HG02759 (cell line): Measurements from ENCODE around the gene TBXA2R.
A peak's percentile ranks its signal among the peaks of the same experiment; 100 is the strongest.

Source experiments
- ATAC-seq: cut with Tn5 transposase; IDR thresholded peaks from one replicate; pipeline ENCODE4 v1.9.1; 2021; ENCODE audit warnings: mild to moderate bottlenecking, moderate library complexity; ENCODE audit not compliant: unreplicated experiment

The TBXA2R gene

DNA sequence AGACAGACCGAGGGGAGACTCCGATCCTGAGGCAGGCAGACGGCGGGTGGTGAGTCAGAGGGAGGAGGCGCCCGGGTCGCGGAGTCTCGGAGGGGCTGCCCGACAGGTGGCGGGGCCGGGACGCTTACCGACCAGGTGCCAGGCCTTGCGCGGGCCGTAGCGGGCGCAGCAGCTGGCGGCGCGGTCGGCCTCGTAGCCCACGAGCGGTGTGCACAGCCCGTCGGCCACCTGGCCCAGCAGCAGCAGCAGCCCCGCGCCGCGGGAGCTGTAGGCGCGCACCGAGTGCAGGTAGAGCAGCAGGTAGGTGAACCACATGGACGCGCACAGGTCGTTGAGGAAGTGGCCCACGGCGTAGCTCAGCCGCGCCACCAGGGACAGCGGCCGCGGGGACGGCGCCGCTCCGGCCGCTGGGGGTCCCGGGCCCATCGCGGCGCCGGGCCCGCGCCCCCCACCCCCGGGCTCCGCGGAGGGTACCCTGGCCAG is 49.7 kb downstream of the TBXA2R start:
- peak; percentile 18 for ATAC-seq

DNA sequence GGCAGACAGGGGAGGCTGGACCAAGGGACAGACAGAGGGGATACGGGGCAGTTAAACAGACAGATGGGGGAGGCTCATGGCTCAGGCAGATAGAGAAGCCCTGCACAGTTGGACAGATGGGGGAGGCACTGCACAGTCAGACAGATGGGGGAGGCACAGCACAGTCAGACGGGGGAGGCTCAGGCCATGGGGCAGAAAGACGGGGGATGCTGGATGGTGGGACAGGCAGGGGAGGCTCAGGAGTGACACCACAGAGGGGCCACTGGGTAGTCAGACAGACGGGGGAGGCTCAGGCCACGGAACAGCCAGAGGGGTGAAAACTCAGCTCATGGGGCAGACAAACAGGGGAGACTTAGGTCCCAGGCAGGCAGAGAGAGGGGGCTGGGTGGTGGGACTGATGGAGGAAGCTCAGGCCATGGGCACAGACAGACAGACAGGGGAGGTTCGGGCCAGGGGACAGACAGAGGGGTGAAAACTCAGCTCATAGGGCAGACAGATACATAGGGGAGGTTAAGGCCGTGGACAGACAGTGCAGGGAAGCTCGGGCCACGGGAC is 50.2 kb downstream of the TBXA2R start:
- ATAC-seq = no peak

DNA sequence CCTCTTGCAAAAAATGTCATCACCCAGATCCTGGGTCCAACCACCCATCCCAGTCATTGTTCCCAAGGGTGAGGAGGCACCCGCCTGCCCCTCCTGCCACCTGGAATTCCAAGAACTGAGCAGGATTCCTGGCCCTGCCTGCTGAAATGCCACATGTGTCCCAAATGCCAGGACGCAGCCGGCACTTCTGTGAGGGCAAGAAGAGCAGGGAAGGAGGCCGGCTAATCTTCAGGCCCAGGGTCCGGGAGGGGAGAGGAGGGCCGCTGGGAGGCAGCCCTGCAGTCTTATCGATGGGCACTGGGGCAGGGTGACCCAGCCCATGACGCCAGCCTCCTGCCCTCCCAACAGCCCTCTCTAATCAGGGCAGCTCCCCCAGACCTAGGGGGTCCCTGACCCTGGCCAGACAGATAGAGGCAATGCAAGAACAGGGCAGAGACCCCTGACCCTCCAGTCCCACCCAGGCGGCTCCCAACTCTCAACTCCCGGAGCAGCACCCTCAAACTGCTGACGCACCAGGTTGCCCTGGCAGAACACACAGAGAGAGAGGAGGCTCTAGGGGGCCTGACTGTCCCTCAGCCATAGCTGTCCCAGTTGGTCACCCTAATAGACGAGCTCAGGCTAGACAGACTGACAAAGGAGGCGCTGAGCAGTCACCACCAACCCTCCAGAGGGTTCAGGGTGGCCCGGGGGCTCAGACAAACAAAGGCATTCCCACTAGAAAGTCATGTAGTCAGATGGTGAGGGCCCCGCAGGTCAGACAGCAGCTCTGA is 50.8 kb downstream of the TBXA2R start:
- no peak for ATAC-seq

DNA sequence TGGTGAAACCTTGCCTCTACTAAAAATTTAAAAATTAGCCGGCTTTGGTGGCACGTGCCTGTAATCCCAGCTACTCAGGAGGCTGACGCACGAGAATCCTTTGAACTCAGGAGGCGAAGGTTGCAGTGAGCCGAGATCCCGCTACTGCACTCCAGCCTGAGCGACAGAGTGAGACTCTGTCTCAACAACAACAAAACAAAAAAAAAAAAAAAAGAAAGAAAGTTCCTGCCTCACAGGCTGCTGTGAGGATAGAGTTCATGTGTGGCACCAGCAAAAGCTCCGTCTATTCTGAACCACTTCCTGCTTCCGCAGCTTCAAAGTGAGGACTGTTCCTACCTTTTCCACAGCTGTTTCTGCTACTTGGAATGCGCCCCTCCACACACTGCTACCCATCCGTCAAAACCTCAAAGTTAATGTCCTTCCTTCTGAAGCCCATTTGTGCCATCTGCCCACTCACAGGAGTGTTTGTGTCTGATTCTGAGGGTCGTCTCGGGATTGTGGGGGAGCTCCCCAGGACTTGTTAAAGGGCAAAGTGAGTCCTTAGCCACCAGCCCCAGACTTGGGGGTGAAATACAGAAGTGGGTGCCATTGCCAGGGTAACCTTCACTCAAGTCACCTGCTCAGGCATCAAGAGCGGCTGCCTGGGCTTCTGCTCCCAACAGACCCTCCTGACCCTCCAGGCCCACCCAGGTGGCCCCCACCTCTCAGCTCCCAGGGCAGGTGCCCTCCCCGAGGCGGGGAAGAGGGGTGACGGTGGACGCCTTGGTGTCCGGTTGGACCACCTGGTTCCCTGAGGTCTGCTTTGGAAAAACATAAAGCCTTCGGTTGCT is 52.2 kb downstream of the TBXA2R start:
- ATAC-seq = no peak

DNA sequence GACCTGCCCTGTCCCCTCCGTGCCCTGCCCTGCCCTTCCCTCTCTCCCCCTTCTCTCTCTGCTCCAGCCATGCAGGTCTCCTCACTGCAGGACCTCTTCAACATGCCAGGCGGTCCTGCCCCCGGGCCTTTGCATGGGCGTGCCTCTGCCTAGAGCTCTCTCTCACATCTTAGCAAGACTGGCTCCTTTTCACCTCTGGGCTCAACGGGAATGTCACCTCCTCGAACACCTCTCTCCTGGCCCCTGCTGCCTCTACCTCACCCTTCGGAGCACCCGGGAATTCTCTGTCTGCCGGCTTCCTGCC is 54.9 kb downstream of the TBXA2R start:
- no peak for ATAC-seq

DNA sequence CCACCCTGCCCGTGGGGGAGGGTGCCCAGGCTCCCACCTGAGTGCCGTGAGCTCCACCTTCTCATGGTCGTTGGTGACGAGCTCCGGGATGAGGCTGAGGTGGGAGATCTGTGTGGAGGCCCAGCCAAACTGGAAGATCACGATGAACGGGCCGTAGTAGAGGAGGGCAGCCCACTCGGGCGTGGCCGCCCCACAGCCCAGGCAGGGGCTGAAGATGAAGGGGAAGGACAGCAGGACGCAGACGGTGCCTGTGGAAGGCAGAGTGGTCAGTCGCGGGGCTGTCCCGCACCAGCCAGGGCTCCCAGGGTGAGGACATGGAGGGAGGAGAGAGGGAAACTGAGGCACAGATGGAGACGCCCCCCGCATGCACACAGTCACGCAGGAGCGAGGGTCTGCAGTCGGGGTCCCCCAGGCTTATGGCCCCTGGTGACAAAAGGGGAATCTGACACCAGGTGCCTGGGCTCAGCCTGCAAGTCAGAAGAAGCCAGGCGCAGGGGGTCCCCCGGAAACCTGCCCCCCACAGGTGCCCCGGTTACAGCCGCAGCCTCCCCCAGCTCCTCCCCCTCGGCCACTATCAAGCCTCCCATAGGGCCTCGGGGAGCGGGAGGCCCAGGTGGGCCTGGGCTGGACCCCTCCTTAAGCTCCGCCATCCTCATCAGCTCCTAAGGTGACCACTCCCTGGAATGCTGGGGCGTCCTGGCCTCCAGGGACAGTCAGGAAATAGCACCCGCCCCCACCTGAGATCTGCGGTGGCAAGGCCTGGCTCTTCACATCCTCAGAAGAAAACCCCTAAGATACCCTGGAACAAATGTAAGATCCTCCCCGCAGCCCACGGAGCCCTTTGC is 55.5 kb downstream of the TBXA2R start:
- ATAC-seq = no peak

DNA sequence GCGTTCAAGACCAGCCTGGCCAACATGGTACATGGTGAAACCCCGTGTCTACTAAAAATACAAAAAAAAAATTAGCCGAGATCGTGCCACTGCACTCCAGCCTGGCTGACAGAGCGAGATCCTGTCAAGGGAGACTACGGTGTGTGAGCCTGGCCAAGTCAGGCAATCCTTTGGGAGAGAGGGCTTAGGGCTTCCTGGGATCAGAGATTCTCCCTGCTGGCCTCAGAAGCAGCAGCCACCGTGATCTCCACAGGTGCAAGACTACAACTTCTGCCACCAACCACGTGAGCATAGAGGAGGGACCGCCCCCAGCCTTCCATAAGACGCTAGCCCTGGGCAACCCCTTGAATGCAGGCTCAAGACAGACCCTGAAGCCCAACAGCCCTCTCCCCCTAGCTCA is 56.9 kb downstream of the TBXA2R start:
- ATAC-seq = no peak

DNA sequence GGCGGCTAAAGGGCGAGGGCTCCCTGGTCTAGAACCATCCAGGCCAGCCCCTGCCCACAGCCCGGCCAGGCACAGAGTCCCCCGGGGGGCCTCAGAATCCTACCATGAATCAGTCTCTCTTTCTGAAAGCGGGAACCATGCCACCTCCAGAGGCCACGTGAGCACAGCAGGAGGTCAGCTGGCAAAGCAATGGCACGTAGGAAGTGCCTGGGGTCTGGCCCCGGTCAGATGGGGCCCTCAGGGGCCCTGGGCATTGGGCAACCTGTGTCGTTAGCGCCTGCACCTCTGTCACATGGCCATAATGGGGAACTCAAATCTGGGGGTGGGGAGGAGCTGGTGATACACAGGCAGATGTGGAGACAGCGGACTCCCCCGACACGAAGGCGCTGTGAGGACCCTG is 58.1 kb downstream of the TBXA2R start:
- ATAC-seq = no peak

DNA sequence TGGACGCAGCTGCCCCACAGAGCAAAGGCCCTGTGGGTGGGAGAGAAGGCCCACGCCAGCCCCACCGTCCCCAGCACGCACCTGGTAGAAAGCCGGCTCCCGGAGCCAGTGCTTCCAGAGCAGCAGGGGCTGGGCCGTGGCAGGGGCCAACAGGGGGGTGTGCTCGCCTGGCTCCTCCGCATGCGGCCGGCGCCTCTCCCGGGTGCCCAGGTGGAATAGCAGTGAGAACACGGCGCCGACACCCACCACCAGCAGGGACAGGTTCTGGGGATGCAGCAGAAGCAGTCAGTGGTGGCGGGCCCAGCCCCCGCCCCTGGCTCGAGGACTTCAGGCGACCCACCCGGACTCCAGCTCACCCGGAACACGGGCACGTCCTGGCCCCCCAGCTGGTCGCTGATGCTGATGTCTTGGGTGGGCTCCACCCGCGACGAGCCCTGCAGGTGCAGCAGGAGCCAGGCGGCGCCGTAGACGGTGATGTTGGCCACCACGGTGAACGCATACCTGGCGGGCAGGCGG is 58.9 kb downstream of the TBXA2R start:
- no peak for ATAC-seq

DNA sequence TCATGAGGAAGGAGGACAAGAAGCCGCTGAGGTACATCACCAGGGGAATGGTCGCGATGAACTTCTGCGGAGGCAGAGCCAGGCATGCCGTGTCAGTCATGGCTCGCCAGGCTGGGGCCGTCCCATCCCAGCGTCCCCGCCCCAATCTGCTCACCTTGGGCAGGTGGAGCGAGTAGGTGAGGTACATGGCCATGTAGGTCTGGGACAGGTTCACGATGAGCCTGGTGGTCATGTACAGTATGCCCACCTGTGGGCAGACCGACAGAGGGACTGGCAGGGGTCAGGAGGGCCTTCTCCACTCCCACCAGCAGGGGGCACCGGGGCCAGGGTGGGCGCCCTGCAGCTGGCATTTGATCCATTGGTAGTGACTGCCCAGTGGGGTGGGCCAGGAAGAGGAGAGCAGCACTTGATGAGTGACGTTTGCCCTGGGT is 59.4 kb downstream of the TBXA2R start:
- ATAC-seq = no peak

DNA sequence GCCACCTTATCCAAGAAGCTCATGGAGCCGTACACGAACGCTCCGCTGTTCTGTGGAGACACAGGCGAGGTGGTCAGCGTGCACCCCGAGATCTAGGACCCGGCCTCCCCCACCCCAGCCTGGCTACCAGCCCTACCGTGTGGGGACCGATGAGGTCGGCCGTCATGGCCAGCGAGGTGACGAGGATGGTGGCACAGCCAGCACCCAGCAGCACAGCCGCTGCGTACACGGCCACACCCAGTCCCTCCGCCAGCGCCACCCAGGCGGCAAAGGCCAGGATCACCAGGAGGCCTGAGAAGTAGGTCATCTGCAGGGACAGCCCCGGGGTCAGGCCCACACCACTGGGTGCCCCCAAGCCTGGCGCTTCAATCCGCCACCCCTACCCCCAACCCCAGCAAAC is 60.6 kb downstream of the TBXA2R start:
- ATAC-seq = no peak

DNA sequence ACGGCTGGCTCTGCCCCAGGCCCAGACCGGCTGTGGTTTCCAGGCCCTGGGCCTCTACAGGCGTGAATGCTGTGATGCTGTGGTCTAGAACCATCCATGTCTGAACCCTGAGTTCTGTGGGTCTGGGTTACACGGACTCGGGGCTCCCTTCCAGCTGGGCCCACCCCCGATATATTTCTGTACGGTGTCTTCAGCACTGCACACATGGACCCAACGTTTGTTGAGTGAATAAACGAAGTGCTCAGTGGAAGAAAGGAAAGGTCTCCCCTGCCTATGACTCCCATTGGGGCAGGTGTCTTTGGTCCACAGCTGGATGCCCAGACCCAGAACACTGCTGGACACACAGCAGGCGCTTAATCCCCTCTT is 61.0 kb downstream of the TBXA2R start:
- ATAC-seq = no peak

DNA sequence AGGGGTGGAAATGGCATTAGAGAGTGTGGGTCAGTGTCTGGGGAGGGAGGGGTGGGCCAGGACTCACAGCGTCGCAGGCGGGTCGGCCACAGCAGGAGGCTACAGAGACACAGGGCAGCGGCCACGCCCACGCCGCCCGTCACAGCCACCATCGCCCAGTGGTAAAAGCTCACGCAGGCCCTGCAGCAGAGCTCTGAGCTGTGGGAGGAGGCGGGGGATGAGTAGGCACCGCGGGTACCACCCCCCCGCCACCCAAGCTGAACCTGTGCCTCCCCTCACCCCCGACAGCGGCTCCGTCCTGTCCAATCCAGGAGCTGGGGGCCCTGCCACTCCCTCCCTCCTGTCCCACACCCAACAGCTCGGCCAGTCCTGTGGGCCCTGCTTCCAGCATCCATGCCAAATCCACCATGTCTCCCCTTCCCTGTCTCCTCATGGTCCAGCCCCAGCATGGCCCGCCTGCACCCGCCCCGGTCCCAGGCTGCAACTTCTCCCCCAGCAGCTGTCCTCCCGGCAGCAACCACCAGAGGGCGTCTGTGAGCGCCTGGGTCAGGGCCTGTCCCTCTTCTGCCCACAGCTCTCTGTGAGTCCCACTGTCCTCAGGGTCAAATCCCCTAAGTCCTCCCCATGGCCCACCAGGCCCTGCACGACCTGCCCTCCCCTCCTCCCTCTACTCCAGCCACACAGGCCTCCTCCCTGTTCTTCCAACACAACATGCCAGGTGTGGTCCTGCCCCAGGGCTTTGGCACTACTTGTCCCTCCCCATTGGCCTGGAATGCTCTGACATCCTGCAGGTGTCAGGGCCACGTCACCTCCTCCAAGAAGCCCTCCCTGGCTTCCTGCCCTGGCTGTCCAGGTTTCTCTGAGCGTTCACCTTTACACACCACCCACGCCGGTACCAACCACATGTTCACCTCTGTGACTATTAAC is 61.7 kb downstream of the TBXA2R start:
- ATAC-seq = no peak
